IMR-90 (cell line): ENCODE data around the gene SOCS6.

Experiments used
- BHLHE40 ChIP-seq: fragments of 150-350 bp; IDR thresholded peaks from 2 replicates; pipeline ENCODE4 v1.6.1; 2016; ENCODE audit warnings: mild to moderate bottlenecking, low read depth, low read length
- CEBPB ChIP-seq: IDR thresholded peaks from 2 replicates; pipeline ENCODE4 v1.6.1; 2012; ENCODE audit warnings: low read depth, low read length, improper control_type of control experiment
- CHD1 ChIP-seq: IDR thresholded peaks from 2 replicates; pipeline ENCODE4 v1.6.1; 2012; ENCODE audit warnings: low read depth, low read length, improper control_type of control experiment
- CTCF ChIP-seq: conservative IDR thresholded peaks from 2 replicates; pipeline ENCODE4 v1.5.1; 2012; ENCODE audit warnings: mild to moderate bottlenecking, low read depth, low read length, improper control_type of control experiment
- ELK1 ChIP-seq: fragments of 150-350 bp; IDR thresholded peaks from 2 replicates; pipeline ENCODE4 v1.6.1; 2016; ENCODE audit warnings: low read depth, mild to moderate bottlenecking, low read length, moderate library complexity, borderline replicate concordance
- FOS ChIP-seq: fragments of 150-350 bp; IDR thresholded peaks from 2 replicates; pipeline ENCODE4 v1.6.1; 2016; ENCODE audit warnings: low read depth, low read length
- MAFK ChIP-seq: IDR thresholded peaks from 2 replicates; pipeline ENCODE4 v1.6.1; 2012; ENCODE audit warnings: low read depth, low read length, improper control_type of control experiment
- MXI1 ChIP-seq: IDR thresholded peaks from 2 replicates; pipeline ENCODE4 v1.6.1; 2012; ENCODE audit warnings: low read depth, mild to moderate bottlenecking, low read length, moderate library complexity, borderline replicate concordance
- POLR2A ChIP-seq: IDR thresholded peaks from 2 replicates; pipeline ENCODE4 v1.6.1; 2012; ENCODE audit warnings: mild to moderate bottlenecking, low read depth, low read length
- RAD21 ChIP-seq: IDR thresholded peaks from 2 replicates; pipeline ENCODE4 v1.6.1; 2012; ENCODE audit warnings: low read length, improper control_type of control experiment
- RCOR1 ChIP-seq: IDR thresholded peaks from 2 replicates; pipeline ENCODE4 v1.6.1; 2012; ENCODE audit warnings: mild to moderate bottlenecking, low read length, improper control_type of control experiment; ENCODE audit not compliant: insufficient replicate concordance
- RFX5 ChIP-seq: IDR thresholded peaks from 2 replicates; pipeline ENCODE4 v1.8.0; 2012; ENCODE audit warnings: low read depth, mild to moderate bottlenecking, low read length, moderate library complexity
- SMC3 ChIP-seq: fragments of 150-350 bp; IDR thresholded peaks from 2 replicates; pipeline ENCODE4 v1.6.1; 2016; ENCODE audit warnings: low read depth, mild to moderate bottlenecking, antibody characterized with exemption, low read length, moderate library complexity
- USF2 ChIP-seq: fragments of 150-350 bp; IDR thresholded peaks from 2 replicates; pipeline ENCODE4 v1.6.1; 2017; ENCODE audit warnings: mild to moderate bottlenecking, antibody characterized with exemption, low read length, low read depth

DNA sequence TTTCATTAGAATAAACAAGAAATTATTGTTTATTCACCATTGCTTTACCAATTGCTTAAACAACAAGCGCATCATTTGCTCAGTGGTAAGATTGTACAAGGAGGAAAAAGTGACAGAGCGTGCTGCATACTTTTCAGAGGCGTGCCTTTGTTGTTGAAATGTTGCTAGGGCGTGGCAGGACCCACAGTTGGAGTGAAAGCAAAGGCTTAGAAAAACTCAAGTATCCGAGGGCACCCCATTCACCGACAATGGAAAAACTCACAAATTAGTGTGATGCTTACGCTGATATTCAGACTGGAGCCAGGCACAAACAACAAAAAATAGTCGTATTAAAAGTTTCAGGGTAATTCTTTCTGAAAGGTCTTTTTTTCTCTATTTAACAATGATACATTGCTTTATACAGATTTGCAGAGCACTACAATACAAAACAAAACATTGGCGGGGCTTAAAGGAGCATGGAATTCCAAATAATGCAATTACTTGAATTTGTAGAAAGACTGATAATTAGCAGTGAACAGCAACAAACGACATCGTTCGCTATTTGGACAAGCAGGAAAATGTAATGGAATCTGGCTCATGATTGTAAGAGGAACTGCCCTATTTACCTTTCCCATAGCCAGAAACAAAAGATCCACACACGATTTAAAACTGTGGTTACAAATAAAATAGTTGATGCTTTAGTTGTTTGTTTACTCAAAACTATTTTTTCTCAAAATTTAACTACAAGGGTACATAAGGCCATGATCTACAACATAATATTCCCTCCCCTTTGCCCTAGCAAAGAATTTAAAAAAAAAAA, 45.5 kb upstream of the SOCS6 start:
- TF ChIP-seq CTCF (no peak), FOS (no peak), CEBPB (no peak), MXI1 (no peak), USF2 (no peak), RFX5 (no peak), POLR2A (no peak), SMC3 (no peak), BHLHE40 (no peak), ELK1 (no peak), CHD1 (no peak), RAD21 (no peak), RCOR1 (no peak), MAFK (no peak)
